DOHH2 (cell line): ENCODE results near the gene GTF2F1.

Experiments used
- H3F3A ChIP-seq: fragments of 200-600 bp; sonication (generic), shearing (Covaris generic); 2 replicates; pipeline ENCODE4 v1.6.0; 2016; ENCODE audit warnings: antibody characterized with exemption, mild to moderate bottlenecking; ENCODE audit not compliant: control insufficient read depth, insufficient read depth
- H3K27ac ChIP-seq: fragments of 200-600 bp; sonication (generic); 2 replicates; pipeline ENCODE4 v1.5.1; 2014; ENCODE audit warnings: low read depth, mild to moderate bottlenecking, low read length, moderate library complexity
- H3K27me3 ChIP-seq: fragments of 200-600 bp; sonication (generic); 2 replicates; pipeline ENCODE4 v1.6.1; 2014; ENCODE audit warnings: mild to moderate bottlenecking, low read length, mixed read lengths; ENCODE audit not compliant: control insufficient read depth
- H3K36me3 ChIP-seq: fragments of 200-600 bp; sonication (generic); 2 replicates; pipeline ENCODE4 v1.6.1; 2014; ENCODE audit warnings: mild to moderate bottlenecking, low read length, moderate library complexity, mixed read lengths; ENCODE audit not compliant: control insufficient read depth
- H3K4me1 ChIP-seq: fragments of 200-600 bp; sonication (generic); 2 replicates; pipeline ENCODE4 v1.6.1; 2014; ENCODE audit warnings: mild to moderate bottlenecking, low read length, mixed read lengths; ENCODE audit not compliant: control insufficient read depth
- H3K4me2 ChIP-seq: fragments of 200-600 bp; sonication (generic); 2 replicates; pipeline ENCODE4 v1.6.0; 2014; ENCODE audit warnings: mild to moderate bottlenecking, low read length, moderate library complexity
- H3K4me3 ChIP-seq: fragments of 200-600 bp; sonication (generic); 2 replicates; pipeline ENCODE4 v1.5.1; 2014; ENCODE audit warnings: mild to moderate bottlenecking, low read length, mixed read lengths
- H3K79me2 ChIP-seq: fragments of 200-600 bp; sonication (generic); 2 replicates; pipeline ENCODE4 v1.6.1; 2014; ENCODE audit warnings: mild to moderate bottlenecking, low read length, mixed read lengths; ENCODE audit not compliant: control insufficient read depth
- H3K9me2 ChIP-seq: fragments of 200-600 bp; sonication (generic); replicated peaks from 2 replicates; pipeline ENCODE4 v1.6.1; 2014; ENCODE audit warnings: mild to moderate bottlenecking, low read length, mixed read lengths; ENCODE audit not compliant: control insufficient read depth
- H3K9me3 ChIP-seq: fragments of 200-600 bp; sonication (generic); 2 replicates; pipeline ENCODE4 v1.6.1; 2014; ENCODE audit warnings: antibody characterized with exemption, low read length, mixed read lengths; ENCODE audit not compliant: control insufficient read depth, insufficient read depth
- H4K20me1 ChIP-seq: fragments of 200-600 bp; sonication (generic); 2 replicates; pipeline ENCODE4 v1.6.0; 2014; ENCODE audit warnings: low read depth, mild to moderate bottlenecking, antibody characterized with exemption, low read length, moderate library complexity; ENCODE audit not compliant: control insufficient read depth, insufficient read depth
- EZH2phosphoT487 ChIP-seq: fragments of 200-600 bp; sonication (generic); IDR thresholded peaks from 2 replicates; pipeline ENCODE4 v1.6.1; 2017; ENCODE audit warnings: borderline replicate concordance, mild to moderate bottlenecking, antibody characterized with exemption, low read length, moderate library complexity, mixed read lengths
- TF ChIP-seq, protein P1 (sequence below): fragments of 200-600 bp; sonication (generic); IDR thresholded peaks from one replicate; pipeline ENCODE4 v1.5.1; 2014; ENCODE audit warnings: antibody characterized with exemption, mild to moderate bottlenecking, low read depth, low read length; ENCODE audit not compliant: poor library complexity, severe bottlenecking

GTF2F1 gene

DNA sequence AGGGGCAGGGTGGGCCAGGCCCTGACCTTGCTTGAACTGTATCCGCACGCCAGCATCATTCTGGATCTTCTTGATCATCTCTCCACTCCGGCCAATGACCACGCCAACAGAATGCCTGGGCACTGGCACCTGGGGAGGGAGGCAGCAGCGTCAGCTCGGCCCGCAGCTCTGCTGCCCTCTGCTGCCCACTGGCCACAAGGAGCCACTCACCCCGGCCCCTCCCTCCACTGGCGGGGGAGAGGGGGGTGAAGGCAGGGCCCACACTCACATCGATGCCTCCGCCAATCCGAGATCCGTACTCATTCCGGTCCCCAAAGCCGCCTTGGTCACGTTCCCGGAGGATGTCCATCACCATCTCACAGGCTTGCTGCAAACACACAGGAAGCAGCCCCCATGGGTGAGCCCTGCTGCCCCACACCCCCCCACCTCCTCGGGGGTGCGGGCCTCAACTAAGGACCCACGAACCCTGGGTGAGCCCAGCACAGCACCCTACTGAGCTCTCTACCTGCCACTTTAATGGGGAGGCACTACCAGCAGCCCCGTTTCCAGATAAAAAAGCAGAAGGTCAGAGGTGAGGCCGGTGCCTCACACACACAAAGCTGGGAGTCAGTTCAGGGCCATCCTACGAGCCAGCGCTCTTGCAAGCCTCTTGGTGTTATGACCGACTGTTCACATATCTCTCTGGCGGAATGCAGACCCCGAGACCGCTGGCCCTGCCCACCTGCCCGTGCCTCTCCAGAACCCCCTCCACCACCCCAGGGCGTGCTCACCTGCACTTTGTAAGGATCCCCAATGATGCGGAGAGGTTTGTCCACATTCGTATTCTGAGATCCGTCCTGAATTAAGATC, 25.0 kb upstream of the GTF2F1 start:
- Histone ChIP-seq H3K4me2 (no peak overlapping the region), H3K4me3 (no peak overlapping the region), H3K36me3 (peaks cover 91% of the 10 kb centered on the region), H3K27me3 (no peaks in the 10 kb centered on the region), H3K27ac (no peak overlapping the region), H3K4me1 (peaks cover 8% of the 10 kb centered on the region), H4K20me1 (peaks cover 26% of the 10 kb centered on the region), H3K79me2 (peaks cover 40% of the 10 kb centered on the region), H3K9me2 (no peaks in the 10 kb centered on the region), H3K9me3 (no peaks in the 10 kb centered on the region), H3F3A (peaks cover 11% of the 10 kb centered on the region)
- TF ChIP-seq EZH2phosphoT487, result no peak
- TF ChIP-seq, protein P1, sequence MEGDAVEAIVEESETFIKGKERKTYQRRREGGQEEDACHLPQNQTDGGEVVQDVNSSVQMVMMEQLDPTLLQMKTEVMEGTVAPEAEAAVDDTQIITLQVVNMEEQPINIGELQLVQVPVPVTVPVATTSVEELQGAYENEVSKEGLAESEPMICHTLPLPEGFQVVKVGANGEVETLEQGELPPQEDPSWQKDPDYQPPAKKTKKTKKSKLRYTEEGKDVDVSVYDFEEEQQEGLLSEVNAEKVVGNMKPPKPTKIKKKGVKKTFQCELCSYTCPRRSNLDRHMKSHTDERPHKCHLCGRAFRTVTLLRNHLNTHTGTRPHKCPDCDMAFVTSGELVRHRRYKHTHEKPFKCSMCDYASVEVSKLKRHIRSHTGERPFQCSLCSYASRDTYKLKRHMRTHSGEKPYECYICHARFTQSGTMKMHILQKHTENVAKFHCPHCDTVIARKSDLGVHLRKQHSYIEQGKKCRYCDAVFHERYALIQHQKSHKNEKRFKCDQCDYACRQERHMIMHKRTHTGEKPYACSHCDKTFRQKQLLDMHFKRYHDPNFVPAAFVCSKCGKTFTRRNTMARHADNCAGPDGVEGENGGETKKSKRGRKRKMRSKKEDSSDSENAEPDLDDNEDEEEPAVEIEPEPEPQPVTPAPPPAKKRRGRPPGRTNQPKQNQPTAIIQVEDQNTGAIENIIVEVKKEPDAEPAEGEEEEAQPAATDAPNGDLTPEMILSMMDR, result no peak

DNA sequence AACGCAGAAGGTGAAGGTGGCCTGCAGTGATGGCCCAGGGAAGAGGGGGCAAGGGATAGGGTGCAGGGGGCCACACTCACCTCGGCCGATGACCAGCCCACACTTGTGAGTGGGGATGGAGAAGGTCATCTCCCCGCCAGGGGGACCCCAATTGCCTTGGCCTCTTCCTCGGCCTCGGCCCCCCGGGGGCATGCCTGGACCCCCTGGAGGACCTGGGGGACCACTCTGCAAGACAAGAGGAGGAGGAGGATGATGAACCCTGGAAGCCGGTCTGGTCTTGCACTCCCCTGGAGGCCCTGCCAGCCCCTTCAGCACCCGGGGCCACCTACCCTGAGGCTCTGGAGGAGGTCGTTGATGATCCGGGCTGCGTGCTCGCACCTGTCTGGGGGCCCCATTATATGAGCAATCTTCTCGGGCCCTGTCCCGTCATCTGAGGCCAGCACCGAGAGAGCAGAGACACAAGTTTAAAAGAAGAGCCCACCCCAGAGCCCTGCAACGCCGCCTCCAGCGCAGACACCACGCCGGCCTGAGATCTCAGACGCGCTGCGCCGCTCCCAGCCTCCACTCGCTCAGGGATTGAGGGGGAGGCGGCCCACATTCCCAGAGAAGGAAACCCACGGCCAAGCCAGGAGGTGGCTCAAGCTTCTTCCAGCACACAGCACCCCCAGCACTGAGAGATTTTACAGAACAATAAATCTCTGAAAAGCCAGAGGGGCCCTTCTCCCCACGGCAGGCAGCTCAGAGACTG, 23.9 kb upstream of the GTF2F1 start:
- peaks cover 87% of the 10 kb centered on the region for H3K36me3 ChIP-seq
- peaks cover 15% of the 10 kb centered on the region for H4K20me1 ChIP-seq
- TF ChIP-seq, protein P1, result no peak
- TF ChIP-seq EZH2phosphoT487, result no peak
- no peak overlapping the region for H3K4me2 ChIP-seq
- H3K4me3 ChIP-seq, result no peak overlapping the region
- H3K9me2 ChIP-seq, result no peaks in the 10 kb centered on the region
- H3K4me1 ChIP-seq, result no peaks in the 10 kb centered on the region
- H3K27me3 ChIP-seq, result no peaks in the 10 kb centered on the region
- no peak overlapping the region for H3K27ac ChIP-seq
- H3K9me3 ChIP-seq, result no peaks in the 10 kb centered on the region
- H3K79me2 ChIP-seq, result peaks cover 29% of the 10 kb centered on the region
- H3F3A ChIP-seq, result peaks cover 11% of the 10 kb centered on the region

DNA sequence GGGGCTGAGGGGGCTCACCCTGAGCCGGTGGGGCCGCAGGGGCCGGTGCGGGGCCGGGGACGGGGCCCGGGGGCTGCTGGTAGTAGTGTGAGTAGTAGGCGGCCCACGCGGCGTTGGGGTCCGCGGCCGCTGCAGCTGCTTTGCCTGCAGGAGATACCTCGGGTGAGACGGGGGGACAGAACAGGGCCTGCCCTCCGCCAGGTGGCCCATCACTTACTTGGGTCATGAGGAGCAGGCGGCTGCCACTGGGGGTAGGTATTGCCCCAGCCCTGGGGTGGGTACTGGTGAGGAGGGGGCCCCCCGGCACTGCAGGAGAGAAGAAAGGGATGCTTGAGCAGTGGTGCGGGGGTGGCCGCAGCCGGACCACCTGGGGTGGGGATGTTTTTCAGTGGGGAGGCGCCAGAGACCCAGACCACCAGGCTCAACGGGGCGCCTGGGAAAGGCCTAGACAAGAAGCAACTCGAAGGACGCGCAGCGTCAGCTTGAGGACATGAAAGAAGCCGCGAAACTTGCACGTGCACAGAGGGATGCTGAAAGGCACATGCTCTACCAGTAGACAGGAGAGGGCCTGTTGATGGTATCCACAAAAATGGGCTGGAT, 22.7 kb upstream of the GTF2F1 start:
- peaks cover 11% of the 10 kb centered on the region for H3F3A ChIP-seq
- TF ChIP-seq, protein P1, result no peak
- TF ChIP-seq EZH2phosphoT487, result no peak
- peaks cover 76% of the 10 kb centered on the region for H3K36me3 ChIP-seq
- H3K4me3 ChIP-seq, result no peak overlapping the region
- no peak overlapping the region for H3K4me2 ChIP-seq
- no peaks in the 10 kb centered on the region for H3K9me2 ChIP-seq
- H3K27ac ChIP-seq, result no peak overlapping the region
- H3K9me3 ChIP-seq, result no peaks in the 10 kb centered on the region
- H3K79me2 ChIP-seq, result peaks cover 18% of the 10 kb centered on the region
- no peaks in the 10 kb centered on the region for H3K27me3 ChIP-seq
- no peaks in the 10 kb centered on the region for H3K4me1 ChIP-seq
- peaks cover 8% of the 10 kb centered on the region for H4K20me1 ChIP-seq
